D721Med (cell line): ENCODE data around the gene C17orf50.

Experiments
- DNase-seq: peaks from one replicate; pipeline ENCODE4 v3.0.0; 2011; ENCODE audit warnings: low spot score; ENCODE audit not compliant: insufficient read length
- FAIRE-seq: peaks from 2 replicates; lab custom pipeline; 2011; peaks lifted over from hg19 to GRCh38; lab: Jason Lieb, UNC
- TF ChIP-seq, protein P1 (sequence below): IDR thresholded peaks from 2 replicates; pipeline ENCODE4 v1.5.1; 2012; ENCODE audit warnings: mild to moderate bottlenecking, control low read depth; ENCODE audit not compliant: insufficient read depth; ENCODE audit errors: missing control alignments

The C17orf50 gene

DNA sequence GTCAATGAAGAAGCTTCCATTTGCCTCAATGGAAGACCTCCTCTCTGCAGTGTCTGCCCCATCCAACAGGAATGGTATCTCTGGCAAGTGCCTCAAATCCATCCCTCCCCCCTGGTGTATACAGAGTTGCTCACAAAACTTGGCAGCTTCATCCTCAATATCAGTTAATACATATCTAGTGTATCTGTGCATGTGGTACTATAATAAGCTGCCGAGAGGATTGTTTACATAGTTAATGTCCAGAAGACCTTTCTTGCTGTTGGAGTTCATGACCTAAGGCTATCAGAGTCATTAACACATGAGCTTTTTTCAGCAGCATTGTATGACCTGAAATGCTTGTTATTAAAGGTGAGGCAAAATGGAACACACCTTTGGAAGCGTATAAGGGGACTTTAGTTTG lies 43.2 kb upstream of the C17orf50 start:
- TF ChIP-seq, protein P1, sequence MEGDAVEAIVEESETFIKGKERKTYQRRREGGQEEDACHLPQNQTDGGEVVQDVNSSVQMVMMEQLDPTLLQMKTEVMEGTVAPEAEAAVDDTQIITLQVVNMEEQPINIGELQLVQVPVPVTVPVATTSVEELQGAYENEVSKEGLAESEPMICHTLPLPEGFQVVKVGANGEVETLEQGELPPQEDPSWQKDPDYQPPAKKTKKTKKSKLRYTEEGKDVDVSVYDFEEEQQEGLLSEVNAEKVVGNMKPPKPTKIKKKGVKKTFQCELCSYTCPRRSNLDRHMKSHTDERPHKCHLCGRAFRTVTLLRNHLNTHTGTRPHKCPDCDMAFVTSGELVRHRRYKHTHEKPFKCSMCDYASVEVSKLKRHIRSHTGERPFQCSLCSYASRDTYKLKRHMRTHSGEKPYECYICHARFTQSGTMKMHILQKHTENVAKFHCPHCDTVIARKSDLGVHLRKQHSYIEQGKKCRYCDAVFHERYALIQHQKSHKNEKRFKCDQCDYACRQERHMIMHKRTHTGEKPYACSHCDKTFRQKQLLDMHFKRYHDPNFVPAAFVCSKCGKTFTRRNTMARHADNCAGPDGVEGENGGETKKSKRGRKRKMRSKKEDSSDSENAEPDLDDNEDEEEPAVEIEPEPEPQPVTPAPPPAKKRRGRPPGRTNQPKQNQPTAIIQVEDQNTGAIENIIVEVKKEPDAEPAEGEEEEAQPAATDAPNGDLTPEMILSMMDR: no peak
- FAIRE-seq: no peak
- DNase-seq: no peak

DNA sequence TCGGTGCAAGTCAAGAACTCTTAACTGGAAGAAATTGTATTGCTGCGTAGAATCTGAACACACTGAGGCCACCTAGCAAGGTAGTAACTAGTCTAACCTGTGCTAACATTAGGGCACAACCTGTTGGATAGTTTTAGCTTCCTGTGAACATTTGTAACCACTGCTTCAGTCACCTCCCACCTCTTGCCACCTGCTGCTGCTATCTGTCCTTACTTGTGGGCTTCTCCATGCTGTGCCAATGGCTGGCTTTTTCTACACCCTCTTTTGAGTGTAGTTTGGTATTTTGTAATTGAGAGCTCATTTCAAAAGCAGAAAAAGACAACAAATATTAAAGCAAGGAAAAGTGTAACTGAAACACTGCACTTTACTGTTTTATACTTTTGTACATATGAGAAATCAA lies 37.0 kb upstream of the C17orf50 start:
- TF ChIP-seq, protein P1: no peak

DNA sequence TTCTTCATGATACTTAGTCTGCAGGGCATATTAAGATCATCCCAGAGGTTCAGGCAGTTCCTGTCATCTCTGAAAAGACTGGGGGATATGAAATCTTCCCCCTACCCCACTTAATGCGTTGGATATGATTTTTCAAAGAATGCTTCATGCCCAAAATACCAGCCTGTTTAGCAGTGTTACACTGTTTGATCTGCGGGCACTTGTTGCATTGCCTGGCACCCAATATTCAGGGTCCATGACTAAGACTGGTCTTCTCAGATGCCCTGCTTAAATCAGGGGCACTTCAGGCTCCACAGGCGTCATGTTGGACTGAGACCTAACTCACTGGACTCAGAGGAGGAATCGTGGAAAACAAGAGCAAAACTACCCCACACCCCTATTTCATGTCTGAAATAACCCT lies 35.6 kb upstream of the C17orf50 start:
- DNase-seq (no peak), FAIRE-seq (no peak)
- TF ChIP-seq, protein P1: no peak

More for the DNA sequence above, 37.0 kb upstream of the C17orf50 start:
- FAIRE-seq (no peak), DNase-seq (no peak)

DNA sequence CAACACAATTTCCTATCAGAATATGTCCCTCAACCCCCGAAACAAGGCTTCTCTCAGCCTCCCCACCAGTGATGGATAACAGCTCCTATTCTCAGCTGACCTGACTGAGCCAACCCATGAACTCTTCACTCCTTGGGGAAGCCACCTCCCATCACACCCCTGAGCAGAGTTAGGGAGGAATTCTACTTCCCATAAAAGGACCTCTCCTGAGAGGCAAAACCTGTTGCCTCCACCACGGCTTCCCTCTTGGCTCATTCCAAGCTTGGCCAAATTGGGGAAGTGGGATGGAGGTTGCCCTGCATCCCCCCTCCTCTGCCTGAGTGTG lies 34.9 kb upstream of the C17orf50 start:
- TF ChIP-seq, protein P1: no peak
- FAIRE-seq: no peak
- DNase-seq: no peak

- FAIRE-seq (no peak), DNase-seq (no peak)
- TF ChIP-seq, protein P1: no peak
These were observed 34.3 kb upstream of the C17orf50 start for GRCh38 chr17:35726127-35726952.

DNA sequence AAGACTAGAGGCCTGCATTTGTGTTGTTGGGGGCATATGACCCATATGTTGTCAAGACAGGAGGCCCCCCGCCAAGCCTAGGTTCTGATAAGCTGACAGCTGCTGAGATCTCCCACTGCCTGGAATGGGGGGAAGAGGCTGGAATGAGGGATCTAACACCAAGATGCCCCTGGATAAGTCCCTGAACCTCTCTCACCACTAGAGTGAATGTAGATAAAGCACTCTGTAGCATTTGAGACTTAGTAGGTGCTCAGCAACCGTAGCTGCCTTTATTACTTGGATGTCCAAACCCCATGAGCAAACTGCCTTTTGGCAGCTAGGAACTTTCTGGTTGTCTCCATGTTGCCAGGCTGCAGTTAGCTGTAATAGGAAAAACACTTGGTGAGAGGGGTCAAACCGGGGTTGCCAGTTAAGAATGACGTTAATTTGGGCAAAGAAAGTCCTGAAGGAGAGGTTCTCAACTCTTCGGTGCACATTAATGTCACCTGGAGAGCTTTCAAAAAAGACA lies 33.7 kb upstream of the C17orf50 start:
- FAIRE-seq (no peak), DNase-seq (no peak)
- TF ChIP-seq, protein P1: no peak

DNA sequence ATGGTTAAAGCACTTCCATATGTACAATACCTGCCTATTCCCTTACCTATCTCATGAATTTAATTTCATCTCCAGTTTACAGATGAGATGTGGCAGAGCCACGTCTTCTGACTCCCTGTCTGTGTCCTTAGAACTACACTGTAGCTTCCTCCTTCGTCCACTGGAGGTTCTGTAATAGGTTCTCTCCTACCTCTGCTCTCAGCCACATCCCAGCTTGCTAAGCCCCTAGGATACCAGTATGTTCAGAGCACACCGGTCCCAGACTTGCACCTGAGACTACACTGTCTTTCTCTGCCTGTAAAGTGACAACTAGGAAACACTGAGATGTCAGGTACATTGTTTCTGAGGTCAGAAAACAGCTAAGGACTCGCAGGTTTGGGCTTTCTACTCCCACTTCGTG lies 33.1 kb upstream of the C17orf50 start:
- TF ChIP-seq, protein P1: no peak
- DNase-seq (no peak), FAIRE-seq (no peak)
